T-helper 2 cell treated with Interferon-gamma antibody and Interleukin-4, amounts not matched to agents 100 ng/mL and 5 ng/mL, for 36 hours (primary cell): ENCODE data around the gene MED6. TPM values are rescaled to one million over a fixed set of nuclear protein-coding genes. Genes with fewer than 3 reads are reported as not detected.

ENCODE experiments used
- intact Hi-C: fragments of 100-400 bp; cut with micrococcal nuclease; formaldehyde crosslinking; loops from one replicate; pipeline ENCODE4 v1.15.1; 2023
- total RNA-seq: library from RNA; stranded (reverse); gene quantifications from 2 replicates; pipeline ENCODE4 v1.2.3, GENCODE V29; 2022

Gene MED6
- total RNA-seq, 1 donor from 2014 or later = 52.0 TPM

DNA sequence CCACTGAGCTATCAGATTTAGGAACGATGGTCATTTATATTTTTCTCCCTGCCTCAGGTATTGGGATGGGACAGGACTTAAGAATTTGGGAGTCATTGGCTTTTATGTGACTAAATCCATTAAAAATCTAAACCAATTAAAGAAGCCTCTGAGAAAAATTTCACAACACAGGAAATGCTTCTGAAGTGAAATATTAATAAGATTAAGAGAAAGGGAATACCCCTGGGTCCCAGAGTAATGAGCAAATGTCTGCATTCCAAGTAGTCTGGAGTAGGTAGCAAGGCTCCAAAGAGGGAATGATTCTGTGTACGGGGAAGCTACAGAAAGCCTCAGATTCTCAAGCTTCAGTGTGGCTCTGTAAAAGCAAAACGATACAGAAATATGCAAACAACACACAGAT lies 707 bp upstream of the MED6 start:
- intact Hi-C loops = loop anchor here (2.0 kb wide), 2 partner anchors 40 to 208 kb away; partner anchors contain the start of genes MAP3K9 and TTC9

DNA sequence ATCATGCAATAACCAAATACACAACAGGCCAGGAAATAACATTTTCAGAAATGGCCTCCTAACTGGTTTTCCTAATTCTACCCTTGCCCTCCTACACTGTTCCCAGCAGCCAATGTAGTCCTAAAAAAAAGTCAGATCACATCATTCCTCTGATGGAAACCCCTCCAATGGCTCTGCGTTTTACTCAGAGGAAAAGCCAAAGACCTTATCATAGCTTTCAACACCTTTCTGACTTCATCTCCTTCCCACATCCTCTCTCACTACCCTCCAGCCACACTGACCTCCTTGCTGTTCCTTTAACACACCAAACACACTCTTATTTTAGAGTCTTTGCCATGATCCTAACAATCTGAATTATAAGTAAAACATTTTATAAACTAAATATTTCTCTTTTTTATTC lies 1.1 kb downstream of the MED6 start:
- intact Hi-C loops = no loop called here

DNA sequence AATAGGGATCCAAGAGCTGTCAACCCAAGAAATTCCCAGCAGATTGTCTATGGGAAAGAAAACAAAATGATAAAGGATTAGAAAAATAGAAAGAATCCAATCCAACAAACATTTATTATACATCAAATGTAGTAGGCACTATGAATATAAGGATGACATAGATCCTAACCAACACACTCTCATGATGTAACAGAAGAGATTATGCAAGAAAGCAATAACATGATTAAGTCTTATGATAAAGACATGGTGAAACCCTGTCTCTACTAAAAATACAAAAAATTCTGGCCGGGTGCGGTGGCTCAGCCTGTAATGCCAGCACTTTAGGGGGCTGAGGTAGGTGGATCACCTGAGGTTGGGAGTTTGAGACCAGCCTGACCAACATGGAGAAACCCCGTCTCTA lies 2.7 kb downstream of the MED6 start:
- intact Hi-C loops = no loop called here

DNA sequence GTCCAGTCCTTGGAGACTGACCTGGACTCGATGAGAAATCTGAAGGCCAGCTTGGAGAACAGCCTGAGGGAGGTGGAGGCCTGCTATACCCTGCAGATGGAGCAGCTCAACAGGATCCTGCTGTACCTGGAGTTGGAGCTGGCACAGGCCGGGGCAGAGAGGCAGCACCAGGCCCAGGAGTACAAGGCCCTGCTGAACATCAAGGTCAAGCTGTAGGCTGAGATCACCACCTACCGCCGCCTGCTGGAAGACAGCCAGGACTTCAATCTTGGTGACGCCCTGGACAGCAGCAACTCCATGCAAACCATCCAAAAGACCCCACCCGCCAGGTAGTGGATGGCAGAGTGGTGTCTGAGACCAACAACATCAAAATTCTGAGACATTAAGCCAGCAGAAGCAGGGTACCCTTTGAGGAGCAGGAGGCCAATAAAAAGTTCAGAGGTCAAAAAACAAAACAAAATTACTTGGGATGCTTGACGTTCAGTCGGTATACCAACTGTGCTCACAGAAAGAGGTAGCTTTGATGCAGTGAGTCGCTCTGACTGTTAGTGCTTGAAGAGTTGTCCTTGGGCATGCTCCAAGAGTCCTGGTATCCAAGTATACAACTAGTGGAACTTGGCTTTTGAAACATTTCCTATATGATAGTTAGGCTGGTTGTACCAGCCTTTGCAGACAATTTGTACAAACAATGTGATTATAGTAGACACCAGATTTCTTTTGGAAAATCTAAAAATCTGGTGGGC lies 4.8 kb downstream of the MED6 start:
- intact Hi-C loops = no loop called here

DNA sequence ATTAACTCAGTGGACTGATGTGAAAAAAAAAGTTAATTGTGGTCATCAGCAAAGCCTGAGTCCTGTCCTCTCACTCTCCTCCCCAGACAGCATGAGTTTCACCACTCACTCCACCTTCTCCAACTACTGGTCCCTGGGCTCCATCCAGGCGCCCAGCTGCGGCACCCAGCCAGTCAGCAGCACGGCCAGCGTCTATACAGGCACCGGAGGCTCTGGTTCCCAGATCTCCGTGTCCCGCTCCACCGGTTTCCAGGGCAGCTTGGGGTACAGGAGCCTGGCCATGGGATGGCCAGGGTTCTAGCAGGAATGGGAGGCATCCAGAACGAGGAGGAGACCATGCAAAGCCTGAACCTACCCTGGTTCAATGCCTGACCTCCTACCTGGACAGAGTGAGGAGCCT lies 6.0 kb downstream of the MED6 start:
- intact Hi-C loops = no loop called here

DNA sequence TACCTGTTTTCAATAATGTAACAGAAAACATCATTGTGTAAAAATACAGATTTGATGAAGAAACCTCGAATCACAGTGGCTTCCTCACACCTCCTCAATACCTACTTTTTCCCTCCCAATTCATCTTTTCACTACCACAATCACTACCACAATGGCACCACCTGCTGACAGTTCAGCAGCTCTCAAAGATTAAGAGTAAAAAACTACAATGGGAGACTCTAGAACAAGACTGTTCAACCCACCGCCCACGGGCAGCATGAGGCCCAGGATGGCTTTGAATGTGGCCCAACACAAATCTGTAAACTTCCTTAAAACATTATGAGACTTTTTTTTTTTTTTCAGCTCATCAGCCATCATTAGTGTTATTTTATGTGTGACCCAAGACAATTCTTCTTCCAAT lies 15.2 kb downstream of the MED6 start:
- intact Hi-C loops = no loop called here

DNA sequence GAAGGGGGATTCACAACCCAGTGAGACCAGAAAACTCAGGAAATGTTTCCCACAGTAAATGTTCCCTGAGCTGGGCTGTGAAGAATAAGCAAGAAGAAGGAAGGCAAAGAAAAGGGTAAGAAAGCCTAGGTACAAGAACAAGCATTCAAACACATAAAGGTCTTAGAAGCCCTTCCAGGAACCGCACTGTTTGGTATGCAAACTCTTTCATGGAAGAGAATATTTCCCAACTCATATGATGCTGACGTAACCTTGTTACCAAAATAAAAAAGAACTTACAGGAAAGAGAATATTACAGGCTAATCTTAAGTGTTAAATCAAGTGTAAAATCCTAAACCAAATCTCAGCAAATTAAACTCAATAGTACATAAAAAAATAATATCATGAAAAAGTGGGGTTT lies 23.6 kb downstream of the MED6 start:
- intact Hi-C loops = no loop called here

DNA sequence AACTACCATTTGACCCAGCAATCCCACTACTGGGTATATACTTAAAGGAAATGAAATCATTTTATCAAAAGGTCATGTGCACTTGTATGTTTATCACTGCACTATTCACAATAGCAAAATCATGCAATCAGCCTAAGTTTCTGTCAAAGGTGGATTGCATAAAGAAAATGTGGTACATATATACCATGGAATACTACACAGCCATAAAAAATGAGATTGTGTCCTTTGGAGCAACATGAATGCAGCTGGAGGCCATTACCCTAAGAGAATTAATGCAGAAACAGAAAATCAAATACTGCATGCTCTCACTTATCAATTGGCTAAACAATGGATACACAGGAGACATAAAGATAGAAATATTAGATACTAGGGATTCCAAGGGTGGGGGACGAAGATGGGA lies 27.4 kb downstream of the MED6 start:
- intact Hi-C loops = no loop called here

DNA sequence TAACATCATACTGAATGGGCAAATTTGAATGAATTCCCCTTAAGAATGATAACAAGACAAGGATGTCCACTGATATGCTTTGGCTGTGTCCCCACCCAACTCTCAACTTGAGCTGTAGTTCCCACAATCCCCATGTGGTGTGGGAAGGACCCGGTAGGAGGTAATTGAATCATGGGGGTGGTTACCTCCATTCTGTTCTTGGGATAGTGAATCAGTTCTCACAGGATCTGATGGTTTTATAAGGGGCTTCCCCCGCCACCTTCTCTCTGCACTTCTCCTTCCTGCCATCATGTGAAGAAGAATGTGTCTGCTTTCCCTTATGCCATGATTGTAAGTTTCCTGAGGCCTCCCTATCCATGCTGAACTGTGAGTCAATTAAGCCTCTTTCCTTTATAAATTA lies 29.3 kb downstream of the MED6 start:
- intact Hi-C loops = no loop called here

DNA sequence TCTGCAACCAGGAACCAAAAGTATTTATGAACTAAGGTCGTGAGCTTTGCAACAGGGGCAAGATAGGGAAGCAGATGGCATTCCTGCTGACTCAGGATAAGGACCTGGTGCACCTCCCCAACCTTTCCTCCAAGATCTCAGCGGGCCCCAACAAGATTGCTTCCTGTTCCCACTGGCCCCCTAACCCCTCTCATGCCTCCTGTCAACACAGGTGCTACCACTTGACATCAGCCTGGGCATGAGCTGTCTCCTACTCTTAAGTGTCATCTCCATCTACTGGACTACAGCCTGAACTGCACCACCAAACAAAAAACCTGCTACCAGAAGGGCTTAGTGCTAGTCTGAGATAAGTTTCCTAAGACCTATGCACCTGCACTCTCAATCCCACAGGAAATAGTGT lies 32.7 kb downstream of the MED6 start:
- intact Hi-C loops = loop anchor here (5.0 kb wide), 1 partner anchor 480 kb away; no protein-coding TSS in a partner anchor

DNA sequence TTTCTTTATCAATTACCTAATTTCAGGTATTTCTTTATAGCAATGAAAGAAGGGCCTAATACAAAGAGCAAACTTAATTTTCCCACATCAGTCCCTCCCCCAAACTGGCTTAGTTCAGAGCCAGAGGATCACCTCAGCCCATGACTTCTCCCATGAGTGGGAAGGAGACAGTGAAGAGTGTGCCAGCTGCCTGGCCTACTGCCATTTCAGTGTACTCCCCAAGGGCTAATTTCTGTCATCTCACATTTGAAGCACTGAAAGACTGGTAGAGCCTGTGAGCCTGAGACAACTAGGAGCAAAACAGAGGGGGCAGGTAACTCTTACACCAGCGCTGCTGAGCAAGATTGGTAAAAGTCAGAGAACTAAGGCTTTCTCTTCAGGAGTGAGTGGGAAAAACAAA lies 36.6 kb downstream of the MED6 start:
- intact Hi-C loops = no loop called here

DNA sequence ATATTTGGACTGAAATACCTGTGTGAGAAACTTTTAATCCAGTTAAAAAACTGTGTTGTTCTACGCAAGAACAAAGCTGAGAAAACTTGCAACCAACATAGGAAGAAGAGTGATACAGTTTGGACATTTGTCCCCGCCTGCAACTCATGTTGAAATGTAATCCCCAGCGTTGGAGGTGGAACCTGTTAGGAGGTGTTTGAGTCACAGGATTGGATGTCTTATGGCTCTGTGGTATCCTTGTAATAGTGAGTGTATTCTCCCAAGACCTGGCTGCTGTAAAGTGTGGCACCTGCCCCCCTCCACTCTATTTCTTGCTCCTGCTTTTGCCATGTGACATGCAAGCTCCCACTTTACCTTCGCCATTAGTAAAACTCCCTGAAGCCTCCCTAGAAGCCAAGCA lies 37.0 kb downstream of the MED6 start:
- intact Hi-C loops = no loop called here

DNA sequence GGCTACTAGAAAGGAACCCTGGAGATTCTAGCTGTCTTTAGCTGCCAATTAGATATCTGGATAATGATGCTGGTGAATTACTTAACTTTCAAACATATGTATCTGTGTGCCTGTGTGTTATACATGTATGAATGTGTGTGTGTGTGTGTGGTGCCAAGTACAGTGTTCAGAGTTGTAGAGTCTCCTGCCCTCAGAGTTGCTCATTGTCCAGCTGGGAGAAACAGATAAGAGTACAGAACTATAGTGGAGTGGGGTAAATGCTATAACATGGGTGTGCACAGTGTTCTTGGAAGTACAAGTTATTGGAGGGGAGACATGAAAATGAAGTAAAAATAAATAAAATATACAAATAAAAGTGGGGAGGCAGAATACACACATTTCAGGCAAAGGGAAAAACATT lies 42.1 kb downstream of the MED6 start:
- intact Hi-C loops = no loop called here

DNA sequence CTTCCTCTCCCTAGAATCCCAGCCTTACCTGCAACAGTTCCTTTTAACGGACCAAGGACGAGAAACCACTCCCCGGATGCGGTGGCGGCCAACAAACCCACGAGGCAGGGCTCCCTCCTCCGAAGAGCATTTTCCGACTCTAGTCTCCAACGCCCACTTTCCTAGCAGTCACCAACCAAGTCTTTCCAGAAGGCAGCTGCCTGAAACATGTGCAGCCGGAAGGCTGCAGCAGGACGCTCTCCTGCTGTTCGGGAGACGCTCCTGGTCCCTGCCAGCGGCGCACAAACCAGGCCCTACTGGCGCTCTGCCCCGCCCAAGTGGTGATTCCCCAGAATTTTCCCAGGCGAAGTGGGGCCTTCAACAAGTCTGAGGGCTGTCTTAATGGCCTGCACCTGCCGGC lies 44.6 kb downstream of the MED6 start:
- intact Hi-C loops = no loop called here

DNA sequence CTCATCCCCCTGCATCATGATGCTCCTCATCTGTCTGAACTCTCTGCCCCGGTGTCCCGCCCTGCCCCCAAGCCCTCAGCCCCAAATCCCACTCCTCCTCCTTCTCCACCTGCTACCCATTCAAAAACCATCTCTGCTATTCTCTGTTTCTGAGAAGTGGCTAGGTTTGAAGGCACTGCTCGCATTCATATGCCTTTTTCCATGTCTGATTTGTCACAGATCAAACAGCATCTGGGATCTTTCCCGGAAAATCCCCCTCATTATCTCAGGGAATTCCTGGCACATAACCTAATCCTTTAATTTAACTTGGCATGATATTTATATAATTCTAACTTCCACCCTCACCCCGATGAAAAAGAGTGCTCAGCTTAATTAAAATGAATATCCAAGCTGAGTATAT lies 62.4 kb downstream of the MED6 start:
- intact Hi-C loops = no loop called here

DNA sequence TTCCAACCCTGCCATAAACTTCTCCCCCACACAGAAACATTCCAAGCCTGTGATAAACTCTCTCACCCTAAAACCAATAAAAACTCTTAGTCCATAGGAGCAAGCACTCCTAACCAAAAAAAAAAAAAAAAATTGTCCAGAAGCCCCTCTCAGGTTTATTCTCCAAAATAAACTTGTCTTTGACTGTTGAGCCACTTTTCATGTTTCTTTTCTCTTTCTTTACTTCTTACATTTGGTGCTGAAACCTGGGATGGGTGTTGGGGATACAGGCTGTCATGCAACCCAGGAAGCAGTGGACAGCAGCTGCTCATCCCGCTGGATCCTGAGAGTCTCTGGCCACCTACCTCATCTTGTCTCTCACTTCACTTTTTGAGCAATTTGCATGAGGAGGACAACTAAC lies 63.6 kb downstream of the MED6 start:
- intact Hi-C loops = no loop called here

DNA sequence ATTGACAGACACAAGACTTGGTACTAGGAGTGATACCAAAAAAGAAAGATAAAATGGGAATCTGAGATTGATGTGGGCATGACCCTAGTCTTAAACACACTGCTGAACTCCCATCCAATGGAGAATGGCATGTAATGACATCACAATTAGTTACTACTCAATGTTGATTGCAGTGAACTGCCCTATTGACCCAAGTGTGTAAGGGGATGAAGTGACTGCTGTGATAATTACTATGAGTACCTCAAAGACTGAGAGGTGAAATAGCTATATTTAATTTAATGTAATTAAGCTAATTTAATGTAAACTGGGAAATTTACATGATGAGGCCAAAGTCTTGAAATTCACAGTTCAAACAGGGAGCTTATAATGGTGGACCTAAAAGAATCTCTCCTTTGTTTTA lies 65.6 kb downstream of the MED6 start, which contains the start of gene ADAM20:
Gene ADAM20 (minus strand): TSS at position 101 of the 400 bp plus-strand sequence. CDS start 10,247 bp downstream, outside the sequence.
- intact Hi-C loops = no loop called here

Other genes starting within 250 kb of the MED6 start
- 58.6 and 68.3 TPM in 2 replicates for gene COX16, start 241.0 kb downstream of the MED6 start, total RNA-seq
- gene SYNJ2BP, start 183.6 kb downstream of the MED6 start, total RNA-seq = 5.2 TPM in 2 replicates
- gene ADAM21, start 148.5 kb downstream of the MED6 start, total RNA-seq = not detected in 2 replicates
- 0.23 and 0.41 TPM in 2 replicates for gene ADAM20, start 65.7 kb downstream of the MED6 start, total RNA-seq
- 13.1 and 13.6 TPM in 2 replicates for gene TTC9, start 41.3 kb upstream of the MED6 start, total RNA-seq
- 5.6 and 5.7 TPM in 2 replicates for gene MAP3K9, start 208.9 kb upstream of the MED6 start, total RNA-seq